Brain microvascular endothelial cell (primary cell): ENCODE results near the gene ATP6V0D1.

Experiments
- DNase-seq: peaks from one replicate; pipeline ENCODE4 v3.0.0-alpha.2; 2020
- H3K27ac ChIP-seq: fragments of 250-450 bp; sonication (Bioruptor Pico); 2 replicates; pipeline ENCODE4 v1.5.1; 2020; ENCODE audit warnings: mild to moderate bottlenecking, moderate library complexity
- H3K27me3 ChIP-seq: fragments of 250-450 bp; sonication (Bioruptor Pico); replicated peaks from 2 replicates; pipeline ENCODE4 v1.5.1; 2020; ENCODE audit warnings: mild to moderate bottlenecking
- H3K36me3 ChIP-seq: fragments of 250-450 bp; sonication (Bioruptor Pico); replicated peaks from 2 replicates; pipeline ENCODE4 v1.5.1; 2020; ENCODE audit warnings: mild to moderate bottlenecking
- H3K4me3 ChIP-seq: 2 replicates; pipeline ENCODE4 v1.5.1; 2011; ENCODE audit warnings: low read depth, mild to moderate bottlenecking, control low read depth, low read length, moderate library complexity
- CTCF ChIP-seq: IDR thresholded peaks from 2 replicates; pipeline ENCODE4 v1.5.1; 2011; ENCODE audit warnings: low read depth, mild to moderate bottlenecking, moderate library complexity, low read length, control low read depth, inconsistent platforms; ENCODE audit errors: missing control alignments
- in situ Hi-C: cut with HindIII; loops from 2 replicates; pipeline ENCODE4 v1.10.0; 2017; ENCODE audit warnings: low sequenced_read_pairs, low pct_ligation_motif_present

Gene ATP6V0D1

GRCh38 chr16:67477960-67478554 lies 2.9 kb downstream of the ATP6V0D1 start:
- Histone ChIP-seq H3K4me3 (no peak overlapping the region), H3K36me3 (no peaks in the 10 kb centered on the region), H3K27me3 (no peaks in the 10 kb centered on the region), H3K27ac (no peak overlapping the region)
- TF ChIP-seq CTCF = no peak
- in situ Hi-C loops = no loop called here
- no peak for DNase-seq

GRCh38 chr16:67474551-67475455 lies 6.2 kb downstream of the ATP6V0D1 start:
- DNase-seq = no peak
- TF ChIP-seq CTCF = no peak
- in situ Hi-C loops = no loop called here
- Histone ChIP-seq H3K27me3 (no peaks in the 10 kb centered on the region), H3K36me3 (no peaks in the 10 kb centered on the region), H3K27ac (no peak overlapping the region), H3K4me3 (no peak overlapping the region)

- TF ChIP-seq CTCF = no peak
- Histone ChIP-seq H3K4me3 (no peak overlapping the region), H3K27ac (no peak overlapping the region), H3K36me3 (no peaks in the 10 kb centered on the region), H3K27me3 (no peaks in the 10 kb centered on the region)
- no peak for DNase-seq
- in situ Hi-C loops = no loop called here
Observed at GRCh38 chr16:67471758-67472384, 9.1 kb downstream of the ATP6V0D1 start.

- DNase-seq = no peak
- H3K4me3 ChIP-seq = no peak overlapping the region
- no peak overlapping the region for H3K27ac ChIP-seq
- H3K27me3 ChIP-seq = no peaks in the 10 kb centered on the region
- in situ Hi-C loops = no loop called here
- H3K36me3 ChIP-seq = no peaks in the 10 kb centered on the region
- no peak for TF ChIP-seq CTCF
Observed at GRCh38 chr16:67470359-67470758, 10.6 kb downstream of the ATP6V0D1 start.

- H3K36me3 ChIP-seq = no peaks in the 10 kb centered on the region
- H3K4me3 ChIP-seq = no peak overlapping the region
- no peak overlapping the region for H3K27ac ChIP-seq
- no peak for TF ChIP-seq CTCF
- no peaks in the 10 kb centered on the region for H3K27me3 ChIP-seq
- DNase-seq = no peak
- in situ Hi-C loops = no loop called here
Observed at GRCh38 chr16:67468731-67469130, 12.2 kb downstream of the ATP6V0D1 start.
